ENCODE data around the gene HRH1.
A peak's percentile ranks its signal among the peaks of the same experiment; 100 is the strongest.
"Not testable (repeated sequence)": the region's sequence is repeated elsewhere in the genome, so short reads cannot be mapped to it uniquely, and the experiment has no call there.

The HRH1 gene

GRCh38 chr3:11144996-11145395 lies 9.3 kb upstream of the HRH1 start:
- no peak for DNase-seq

DNA sequence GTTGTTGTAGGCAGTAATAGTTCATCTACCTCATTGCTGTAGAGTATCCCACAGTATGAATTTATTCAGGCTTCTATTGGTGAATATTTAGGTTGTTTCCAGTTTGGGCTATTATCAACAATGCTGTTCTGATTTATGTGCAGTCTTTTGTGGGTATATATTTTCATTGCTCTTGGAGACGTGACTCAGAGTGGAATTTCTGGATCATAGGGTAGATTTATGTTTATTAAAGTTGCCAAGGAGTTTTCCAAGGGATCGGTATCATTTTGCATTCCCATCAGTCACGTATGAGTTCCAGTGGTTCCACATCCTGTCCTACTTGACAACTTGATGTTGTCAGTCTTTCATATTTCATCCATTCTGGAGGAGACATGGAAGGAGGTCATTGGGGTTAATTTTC lies 8.4 kb upstream of the HRH1 start:
- DNase-seq, result no peak

DNA sequence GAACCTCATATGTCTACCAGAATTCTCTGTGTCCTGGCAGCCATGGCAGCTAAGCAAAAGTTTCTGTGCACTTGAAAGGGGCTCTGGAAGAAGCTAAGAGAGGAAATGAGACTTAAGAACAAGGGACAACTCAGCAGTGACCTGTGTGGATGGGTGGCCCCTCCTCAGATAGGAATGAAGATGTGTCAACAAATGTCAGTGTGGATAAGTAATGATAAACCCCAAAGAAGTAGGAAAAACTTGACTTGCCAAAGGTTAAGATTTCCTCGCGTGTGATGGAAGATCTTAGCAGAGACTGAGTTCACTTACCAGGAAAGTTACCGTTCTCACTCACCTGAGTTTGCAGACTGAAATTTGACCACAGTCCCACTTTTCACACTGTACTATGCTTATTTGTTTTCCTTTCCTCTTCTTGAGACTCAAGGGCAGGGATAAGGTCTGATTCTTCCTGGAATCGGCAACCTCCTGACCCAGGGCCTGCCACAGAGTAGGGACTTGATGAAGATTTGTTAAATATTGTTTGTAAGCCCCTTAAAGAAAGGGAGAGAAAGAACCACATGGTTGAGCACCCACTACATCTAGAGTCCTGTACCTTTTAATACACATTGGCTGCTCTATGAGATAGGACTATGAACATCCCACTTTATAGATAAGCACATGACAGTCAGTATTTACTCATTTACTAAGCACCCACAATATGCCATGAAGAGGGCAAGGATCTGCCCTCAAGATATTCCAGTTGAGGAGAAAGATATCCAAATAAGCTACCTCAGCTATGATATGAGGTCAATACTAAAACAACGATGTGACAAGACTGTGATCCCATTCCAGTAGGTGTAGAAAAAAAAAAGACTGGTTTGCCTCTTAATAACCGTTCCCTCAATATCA lies 7.3 kb upstream of the HRH1 start:
- no peak for DNase-seq

DNA sequence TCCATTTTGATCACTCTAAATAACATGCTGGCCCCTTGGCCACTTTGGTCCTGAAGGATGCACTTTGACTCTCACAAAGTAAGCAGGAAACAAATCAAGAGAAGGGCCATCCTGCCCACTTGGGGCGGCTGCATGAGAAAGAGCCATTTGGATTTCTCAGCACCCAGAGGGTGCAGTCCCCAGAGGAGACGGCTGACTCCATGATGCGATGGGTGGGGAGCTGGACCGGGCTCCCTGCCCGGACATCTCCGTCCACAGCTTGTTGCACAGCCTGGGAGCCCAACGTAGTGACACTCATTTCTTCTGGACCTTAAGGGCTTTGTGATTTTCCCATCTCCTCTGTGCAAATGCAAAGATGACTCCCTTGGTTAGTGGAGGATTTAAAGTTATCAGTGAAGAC lies 4.0 kb upstream of the HRH1 start:
- no peak for DNase-seq

- DNase-seq, result no peak
Observed at GRCh38 chr3:11152301-11152700, 2.0 kb upstream of the HRH1 start.

DNA sequence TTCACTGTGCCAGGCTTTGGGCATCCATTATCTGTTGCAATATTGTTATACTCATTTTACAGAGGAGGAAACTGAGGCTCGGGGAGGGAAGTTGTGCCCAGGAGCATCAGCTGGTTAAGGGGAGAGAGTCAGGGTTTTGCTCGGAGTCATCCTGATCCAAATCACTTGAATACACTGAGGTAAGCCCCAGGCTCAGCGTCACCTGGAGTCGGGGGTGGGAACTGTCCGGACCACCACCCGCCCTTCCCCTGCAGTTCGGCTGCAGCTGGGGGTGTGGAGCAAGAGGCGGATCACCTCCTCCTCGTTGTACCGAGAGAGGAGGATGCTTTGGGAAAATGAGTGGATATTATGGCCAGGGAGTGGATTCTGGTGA lies 646 bp downstream of the HRH1 start:
- DNase-seq, result no peak

DNA sequence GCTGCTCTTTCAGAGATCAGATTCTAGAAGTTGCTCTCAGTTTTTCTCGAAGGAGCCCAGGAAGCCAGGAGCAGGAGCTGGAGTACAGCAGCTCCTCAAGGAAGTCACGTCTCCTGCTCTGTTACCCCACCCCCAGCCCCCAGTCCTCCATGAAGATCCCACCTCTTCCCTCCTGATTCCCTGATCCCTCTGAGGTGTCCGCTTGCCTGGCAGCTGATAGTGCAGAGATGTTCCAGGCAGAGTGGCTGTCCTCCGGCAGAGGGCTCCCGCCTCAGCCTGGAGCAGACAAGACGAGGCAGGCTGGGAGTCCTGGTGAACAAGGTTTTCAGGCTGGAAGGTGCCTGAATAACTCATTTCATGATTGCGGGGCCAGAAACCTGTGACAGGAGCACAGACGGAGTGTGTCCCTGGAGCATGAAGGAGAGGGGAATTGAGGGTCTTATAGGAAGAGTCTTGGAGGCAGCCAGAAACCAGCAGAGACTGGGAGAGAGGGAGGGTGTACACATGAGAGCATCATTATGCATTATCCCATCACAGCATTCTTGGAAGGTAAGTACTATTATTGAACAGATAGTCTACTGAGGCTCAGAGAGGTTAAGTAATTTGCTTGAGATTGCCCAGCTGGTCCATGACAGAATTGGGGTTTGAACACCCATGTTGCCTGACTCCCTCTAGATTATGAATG lies 1.2 kb downstream of the HRH1 start:
- peak; percentile 42 for DNase-seq

GRCh38 chr3:11156026-11156410 lies 1.7 kb downstream of the HRH1 start:
- DNase-seq, result no peak

DNA sequence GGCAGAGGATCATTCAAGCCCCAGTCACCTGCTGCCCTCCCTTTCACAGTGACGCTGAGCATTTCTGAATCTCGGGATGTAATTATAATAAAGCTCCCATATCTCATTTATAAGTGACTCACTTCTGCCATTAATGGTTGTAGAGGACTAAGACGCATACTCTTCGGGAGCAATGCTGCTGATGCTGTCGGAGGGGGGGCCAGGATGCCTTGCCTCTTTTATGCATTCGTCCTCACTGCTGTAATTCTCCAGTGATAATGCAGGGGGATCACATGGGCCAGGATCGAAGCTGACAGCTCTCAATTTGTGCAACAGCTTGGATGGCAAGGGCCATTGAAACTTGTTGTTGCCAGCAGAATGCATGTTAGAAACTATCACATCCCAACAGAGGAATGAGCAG lies 3.1 kb downstream of the HRH1 start:
- DNase-seq, result no peak

DNA sequence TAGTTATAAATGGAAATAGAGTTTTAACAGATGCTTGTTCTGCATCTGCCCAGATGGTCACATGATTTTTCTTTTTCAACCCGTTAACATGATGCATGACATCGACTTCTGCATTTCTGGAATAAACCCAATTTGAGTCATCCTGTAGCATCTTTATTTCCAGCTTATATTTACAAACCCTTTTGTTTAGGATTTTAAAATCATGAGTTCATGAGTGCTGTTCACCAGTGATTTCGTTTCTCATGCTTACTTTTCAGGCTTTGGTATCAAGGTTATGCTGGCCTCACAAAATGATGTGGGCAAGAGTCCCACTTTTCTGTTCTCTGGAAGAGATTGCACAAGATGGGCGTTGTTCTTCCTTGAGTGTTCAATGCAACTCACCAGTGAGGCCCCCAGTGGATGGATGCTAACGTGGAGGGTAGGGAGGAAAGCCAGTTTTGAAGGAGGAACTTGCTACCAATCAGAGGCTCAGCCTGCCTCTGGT lies 5.2 kb downstream of the HRH1 start:
- no peak for DNase-seq

DNA sequence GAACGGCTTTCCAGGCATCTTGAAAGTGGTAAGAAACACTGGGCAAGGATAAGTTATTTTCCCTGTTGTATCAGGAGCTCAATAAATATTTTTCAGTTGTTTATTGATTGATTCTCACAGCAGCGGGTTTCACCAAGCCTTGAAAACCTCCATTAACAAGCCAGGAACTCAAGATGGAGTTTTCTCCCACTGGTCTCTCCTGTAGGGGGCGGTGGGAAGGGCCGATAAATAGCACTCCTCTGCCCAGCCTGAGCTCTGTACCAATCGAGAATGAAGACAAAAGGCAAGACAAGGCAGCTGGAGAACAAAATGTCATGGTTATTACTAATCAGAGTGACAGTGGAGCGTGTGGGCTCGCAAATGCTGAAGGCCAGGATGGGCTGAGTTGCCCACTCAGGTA lies 7.4 kb downstream of the HRH1 start:
- DNase-seq, result no peak

DNA sequence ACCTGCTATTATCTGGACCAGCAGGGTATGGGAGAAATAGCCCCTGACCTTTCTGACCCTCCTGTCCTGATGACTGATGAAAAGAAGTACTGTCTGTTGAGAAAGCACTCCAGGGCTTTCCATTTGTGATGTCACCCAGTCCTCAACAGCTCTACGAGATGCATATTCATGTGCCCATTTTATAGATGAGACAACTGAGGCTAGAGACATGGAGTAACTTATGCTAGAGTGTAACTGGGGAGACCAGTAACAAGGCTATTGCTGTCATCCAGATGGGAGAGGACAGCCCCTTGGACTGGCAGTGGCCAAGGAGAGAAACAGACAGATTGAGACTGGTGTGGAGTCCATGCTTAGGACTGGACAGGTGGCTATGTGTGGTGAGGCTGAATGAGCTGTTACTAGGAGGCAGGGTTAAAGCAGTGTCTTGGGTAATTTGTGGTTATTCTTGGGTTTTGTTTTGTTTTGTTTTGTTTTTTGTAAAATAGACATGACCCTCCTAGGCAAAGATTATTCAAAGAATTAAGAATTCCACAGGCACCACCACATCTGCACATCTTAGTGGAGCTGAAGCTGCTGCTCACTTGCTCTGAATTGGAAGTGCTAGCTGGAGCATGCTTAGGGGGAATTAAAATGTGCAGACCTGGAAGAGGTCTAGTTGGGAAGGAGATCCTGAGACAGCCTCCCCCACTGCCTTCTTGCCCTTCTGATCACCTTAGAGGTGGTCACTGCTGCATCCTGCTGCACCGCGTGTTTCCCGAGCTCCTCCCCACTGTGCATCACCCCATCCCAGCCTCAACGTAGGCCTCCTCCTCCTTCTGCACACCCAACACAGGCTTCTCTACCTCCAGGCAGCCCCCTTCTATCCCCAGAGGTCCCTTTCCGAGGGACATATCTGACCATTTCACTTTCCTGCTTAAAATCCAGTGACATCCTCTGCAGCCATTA lies 8.4 kb downstream of the HRH1 start:
- DNase-seq, result no peak

- no peak for DNase-seq
Observed at GRCh38 chr3:11164607-11165006, 10.3 kb downstream of the HRH1 start.

- DNase-seq, result no peak
Observed at GRCh38 chr3:11165476-11165875, 11.2 kb downstream of the HRH1 start.

DNA sequence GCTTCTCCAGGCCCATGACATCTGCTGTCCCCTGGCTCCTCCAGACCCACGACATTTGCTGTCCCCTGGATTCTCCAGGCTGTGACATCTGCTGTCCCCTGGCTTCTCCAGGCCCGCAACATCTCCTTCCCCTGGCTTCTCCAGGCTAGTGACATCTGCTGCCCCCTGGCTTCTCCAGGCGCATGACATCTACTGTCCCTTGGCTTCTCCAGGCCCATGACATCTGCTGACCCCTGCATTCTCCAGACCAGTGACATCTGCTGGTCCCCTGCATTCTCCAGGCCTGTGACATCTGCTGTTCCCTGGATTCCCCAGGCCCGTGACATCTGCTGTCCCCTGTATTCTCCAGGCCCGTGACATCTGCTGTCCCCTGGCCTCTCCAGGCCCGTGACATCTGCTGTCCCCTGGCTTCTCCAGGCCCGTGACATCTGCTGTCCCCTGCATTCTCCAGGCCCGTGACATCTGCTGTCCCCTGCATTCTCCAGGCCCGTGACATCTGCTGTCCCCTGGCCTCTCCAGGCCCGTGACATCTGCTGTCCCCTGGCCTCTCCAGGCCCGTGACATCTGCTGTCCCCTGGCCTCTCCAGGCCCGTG lies 12.6 kb downstream of the HRH1 start:
- not testable (repeated sequence) for DNase-seq

DNA sequence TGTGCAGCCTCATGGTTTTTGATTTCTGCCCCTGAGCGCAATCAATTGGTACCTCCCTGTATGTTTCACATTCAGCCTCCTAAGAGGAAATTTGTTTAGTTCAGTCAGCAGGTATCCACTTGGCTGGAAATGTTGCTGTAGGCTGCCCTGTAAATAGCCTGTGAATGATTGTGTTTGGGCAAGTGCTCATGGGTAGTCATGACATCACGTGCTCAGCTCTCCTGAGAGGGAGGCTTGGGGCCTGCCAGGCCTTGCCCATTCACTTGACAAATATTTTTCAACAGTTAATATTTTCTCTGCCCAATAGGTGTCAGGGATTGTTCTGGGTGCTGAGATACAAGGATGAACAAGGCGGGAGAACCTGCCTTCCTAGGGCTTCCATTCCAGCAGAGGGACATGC lies 13.3 kb downstream of the HRH1 start:
- DNase-seq, result no peak

- no peak for DNase-seq
Observed at GRCh38 chr3:11168406-11168805, 14.1 kb downstream of the HRH1 start.

DNA sequence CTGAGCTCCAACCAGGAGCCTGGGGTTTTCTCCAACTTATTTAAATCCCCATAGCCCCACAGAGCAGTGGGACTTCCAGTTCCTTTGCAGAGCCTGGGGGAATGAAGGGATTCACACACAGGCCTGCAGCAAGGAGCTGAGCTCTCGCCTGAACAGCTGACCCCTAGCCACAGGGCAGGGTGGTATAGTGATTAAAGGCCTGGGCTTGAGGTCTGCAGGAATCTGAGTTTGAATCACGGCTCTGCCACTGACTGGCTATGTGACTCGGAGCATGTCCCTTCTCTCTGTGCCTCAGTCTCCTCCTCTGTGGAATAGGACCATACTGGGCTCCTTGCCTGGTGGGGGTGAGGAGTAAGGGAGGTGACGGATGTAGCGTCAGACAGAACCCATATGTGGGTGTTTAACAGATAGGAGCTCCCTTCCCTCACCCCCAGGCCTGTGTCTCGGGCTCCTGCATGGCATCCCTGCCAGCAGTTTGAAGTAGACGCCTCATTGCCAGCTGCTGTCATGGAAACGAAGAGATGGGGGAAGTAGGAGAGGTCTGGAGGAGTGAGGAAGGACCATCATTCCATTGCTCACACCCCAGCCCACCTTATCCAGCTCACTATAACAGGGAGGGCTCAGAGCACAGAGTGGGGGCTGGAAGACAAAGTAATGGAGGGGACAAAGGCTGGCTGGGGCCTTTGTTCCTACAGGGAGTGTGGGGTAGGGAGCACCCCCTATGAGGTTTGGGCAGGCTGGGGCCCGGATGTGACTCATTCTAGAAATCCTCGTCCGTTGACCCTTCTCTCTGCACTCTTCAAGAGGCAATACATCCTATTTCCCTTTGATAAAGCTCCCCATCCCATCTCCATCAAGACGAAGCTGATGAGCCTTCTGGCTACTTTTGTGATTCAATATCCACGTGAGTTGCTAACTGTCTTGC lies 14.8 kb downstream of the HRH1 start:
- DNase-seq, result no peak

- no peak for DNase-seq
Observed at GRCh38 chr3:11170052-11170770, 15.9 kb downstream of the HRH1 start.

DNA sequence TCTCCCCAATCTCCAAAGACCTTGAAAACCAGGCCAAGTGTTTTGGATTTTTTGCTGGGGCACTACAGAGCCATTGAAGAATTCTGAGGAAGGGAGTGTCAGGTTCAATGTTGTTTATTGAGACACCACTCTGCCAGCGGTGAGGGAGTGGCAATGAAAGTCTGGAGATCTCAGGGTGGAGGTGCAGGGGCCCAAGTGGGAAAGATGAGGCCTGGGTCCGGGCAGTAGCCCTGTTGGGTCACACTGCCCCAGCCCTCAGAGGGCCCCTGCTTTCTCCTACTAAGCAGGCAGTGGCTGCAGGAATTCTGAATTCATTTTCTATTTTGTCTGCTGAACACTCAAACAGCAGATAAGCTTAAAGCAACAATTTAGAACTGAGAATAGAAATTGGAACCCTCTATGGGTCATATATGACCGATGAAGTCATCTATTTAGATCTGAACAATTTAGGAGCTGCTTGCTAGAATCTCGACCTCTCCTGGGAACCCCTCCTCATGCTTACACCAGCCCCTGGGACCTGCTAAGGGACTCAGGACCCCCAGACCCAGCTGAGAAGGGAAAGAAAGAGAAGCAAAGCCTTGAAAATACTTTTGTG lies 17.9 kb downstream of the HRH1 start:
- DNase-seq, result no peak

Measured in activated CD4-positive, alpha-beta T cell treated with anti-CD3 and anti-CD28 coated beads, Interleukin-2, Interleukin-6, amounts not matched to agents 100 ng/mL and 50 ng/mL, durations not matched to agents 16 hours and 8 hours (primary cell).